Testis (tissue), 2 donors: ENCODE measurements around the gene PLD1.

Experiments used
- POLR2A ChIP-seq: fragments of 450-650 bp; IDR thresholded peaks from one replicate; pipeline ENCODE4 v1.6.1; 2017; ENCODE audit warnings: antibody characterized with exemption, mild to moderate bottlenecking, moderate library complexity
- TF ChIP-seq, protein P1 (sequence below), 3 experiments: fragments of 450-650 bp in 2 of 3; fragments of 200-600 bp in 1 of 3; sonication (generic) in 1 of 3; IDR thresholded peaks; one replicate each; pipeline ENCODE4 v1.5.1; 2016 to 2019; ENCODE audit warnings: antibody characterized with exemption in 3 of 3, mild to moderate bottlenecking in 2 of 3, moderate library complexity in 1 of 3

DNA sequence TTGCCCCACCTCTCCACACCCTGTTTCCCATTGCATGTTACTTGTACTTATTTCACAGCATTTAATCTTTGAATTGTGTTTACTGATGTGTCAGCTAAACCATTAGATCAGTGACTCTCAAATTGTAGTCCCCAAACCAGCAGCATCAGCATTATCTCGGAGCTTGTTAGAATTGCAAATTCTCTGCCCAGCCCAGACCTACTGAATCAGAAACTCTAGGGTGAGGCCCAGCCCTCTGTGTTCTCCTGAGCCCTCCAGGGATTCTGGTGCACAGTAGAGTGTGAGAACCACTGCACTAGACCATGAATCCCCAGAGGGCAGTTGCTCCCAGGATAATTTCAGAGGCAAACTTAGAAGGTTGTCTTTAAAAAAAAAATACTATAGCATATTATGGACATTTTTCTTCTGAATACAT lies 13.0 kb downstream of the PLD1 start:
- TF ChIP-seq, protein P1, sequence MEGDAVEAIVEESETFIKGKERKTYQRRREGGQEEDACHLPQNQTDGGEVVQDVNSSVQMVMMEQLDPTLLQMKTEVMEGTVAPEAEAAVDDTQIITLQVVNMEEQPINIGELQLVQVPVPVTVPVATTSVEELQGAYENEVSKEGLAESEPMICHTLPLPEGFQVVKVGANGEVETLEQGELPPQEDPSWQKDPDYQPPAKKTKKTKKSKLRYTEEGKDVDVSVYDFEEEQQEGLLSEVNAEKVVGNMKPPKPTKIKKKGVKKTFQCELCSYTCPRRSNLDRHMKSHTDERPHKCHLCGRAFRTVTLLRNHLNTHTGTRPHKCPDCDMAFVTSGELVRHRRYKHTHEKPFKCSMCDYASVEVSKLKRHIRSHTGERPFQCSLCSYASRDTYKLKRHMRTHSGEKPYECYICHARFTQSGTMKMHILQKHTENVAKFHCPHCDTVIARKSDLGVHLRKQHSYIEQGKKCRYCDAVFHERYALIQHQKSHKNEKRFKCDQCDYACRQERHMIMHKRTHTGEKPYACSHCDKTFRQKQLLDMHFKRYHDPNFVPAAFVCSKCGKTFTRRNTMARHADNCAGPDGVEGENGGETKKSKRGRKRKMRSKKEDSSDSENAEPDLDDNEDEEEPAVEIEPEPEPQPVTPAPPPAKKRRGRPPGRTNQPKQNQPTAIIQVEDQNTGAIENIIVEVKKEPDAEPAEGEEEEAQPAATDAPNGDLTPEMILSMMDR (IDR thresholded peaks at IDR 0.05): no peak
- no peak for TF ChIP-seq POLR2A
